CD14-positive monocyte (primary cell): Measurements from ENCODE around the gene CDC73. TPM values are rescaled to one million over a fixed set of nuclear protein-coding genes. Genes with fewer than 3 reads are reported as not detected.

ENCODE experiments used
- DNase-seq, 3 donors: peaks; one replicate each; pipeline ENCODE4 v3.0.0-alpha.2; 2011 to 2022
- H2AFZ ChIP-seq: 2 replicates; pipeline ENCODE4 v1.6.0; 2012; ENCODE audit warnings: mild to moderate bottlenecking, low read depth, low read length, inconsistent platforms; ENCODE audit not compliant: insufficient read depth, poor library complexity, severe bottlenecking
- H3K27ac ChIP-seq, 2 donors: 1 replicate in 1 of 2; 2 replicates in 1 of 2; pipeline ENCODE4 v1.5.1; 2012 to 2013; ENCODE audit warnings: low read length in 2 of 2, control low read depth in 1 of 2, inconsistent platforms in 1 of 2, low read depth in 1 of 2, mild to moderate bottlenecking in 1 of 2
- H3K27me3 ChIP-seq, 2 donors: one replicate each; pipeline versions ENCODE4 v1.6.0 to v1.6.1; 2011 to 2013; ENCODE audit warnings: low read length in 2 of 2; ENCODE audit not compliant: control insufficient read depth in 2 of 2, insufficient read depth in 2 of 2
- H3K36me3 ChIP-seq, 2 donors: replicated peaks in 1 of 2; 1 replicate in 1 of 2; 2 replicates in 1 of 2; pipeline versions ENCODE4 v1.5.1 to v1.6.1; 2012 to 2013; ENCODE audit warnings: low read length in 2 of 2, control low read depth in 1 of 2, inconsistent platforms in 1 of 2, mild to moderate bottlenecking in 1 of 2; ENCODE audit not compliant: insufficient read depth in 2 of 2, control insufficient read depth in 1 of 2
- H3K4me1 ChIP-seq, 2 donors: 1 replicate in 1 of 2; 2 replicates in 1 of 2; pipeline versions ENCODE4 v1.5.1 to v1.6.1; 2012 to 2013; ENCODE audit warnings: low read length in 2 of 2, control low read depth in 1 of 2, inconsistent platforms in 1 of 2, mild to moderate bottlenecking in 1 of 2, moderate library complexity in 1 of 2; ENCODE audit not compliant: insufficient read depth in 2 of 2, control insufficient read depth in 1 of 2
- H3K4me2 ChIP-seq: replicated peaks from 2 replicates; pipeline ENCODE3; 2012; ENCODE audit warnings: low read length, moderate library complexity, mild to moderate bottlenecking; ENCODE audit not compliant: poor library complexity, severe bottlenecking; ENCODE audit errors: extremely low read depth
- H3K4me3 ChIP-seq, 3 experiments: fragments of 200-600 bp in 1 of 3; sonication (generic) in 1 of 3; replicated peaks in 1 of 3; 1 replicate in 2 of 3; 2 replicates in 1 of 3; pipeline ENCODE4 v1.5.1; 2011 to 2013; ENCODE audit warnings: low read length in 3 of 3, mild to moderate bottlenecking in 3 of 3, control low read depth in 2 of 3, low read depth in 2 of 3, inconsistent platforms in 1 of 3, moderate library complexity in 1 of 3
- H3K79me2 ChIP-seq: 2 replicates; pipeline ENCODE4 v1.6.0; 2012; ENCODE audit warnings: mild to moderate bottlenecking, control low read depth, inconsistent platforms, low read length, moderate library complexity; ENCODE audit not compliant: insufficient read depth
- H3K9ac ChIP-seq: 2 replicates; pipeline ENCODE4 v1.6.0; 2017; ENCODE audit warnings: low read length, mild to moderate bottlenecking; ENCODE audit not compliant: insufficient read depth, poor library complexity, severe bottlenecking
- H3K9me3 ChIP-seq, 2 donors: replicated peaks in 1 of 2; 1 replicate in 1 of 2; 2 replicates in 1 of 2; pipeline versions ENCODE4 v1.5.1 to v1.6.1; 2012 to 2013; ENCODE audit warnings: low read length in 2 of 2, control low read depth in 1 of 2; ENCODE audit not compliant: control insufficient read depth in 1 of 2, insufficient read depth in 1 of 2
- H4K20me1 ChIP-seq: 2 replicates; pipeline ENCODE4 v1.6.0; 2012; ENCODE audit warnings: mild to moderate bottlenecking, low read length, control low read depth, moderate library complexity; ENCODE audit not compliant: insufficient read depth
- H3K27ac Mint-ChIP-seq, 7 donors: one replicate each; pipeline ENCODE4 v1.8.0; 2020; ENCODE audit warnings: mild to moderate bottlenecking in 7 of 7, mixed read lengths in 7 of 7, moderate library complexity in 6 of 7, inconsistent platforms in 2 of 7
- H3K27me3 Mint-ChIP-seq, 3 donors: one replicate each; pipeline ENCODE4 v1.8.0; 2021 to 2022; ENCODE audit warnings: low read depth in 3 of 3, mild to moderate bottlenecking in 3 of 3, mixed read lengths in 3 of 3, moderate library complexity in 3 of 3, inconsistent platforms in 1 of 3
- H3K36me3 Mint-ChIP-seq, 2 donors: one replicate each; pipeline ENCODE4 v1.8.0; 2020; ENCODE audit warnings: mixed read lengths in 2 of 2, inconsistent platforms in 1 of 2, mild to moderate bottlenecking in 1 of 2
- H3K4me1 Mint-ChIP-seq: one replicate; pipeline ENCODE4 v1.8.0; 2020; ENCODE audit warnings: mild to moderate bottlenecking, mixed read lengths
- H3K4me3 Mint-ChIP-seq, 2 donors: one replicate each; pipeline ENCODE4 v1.8.0; 2020; ENCODE audit warnings: mild to moderate bottlenecking in 2 of 2, mixed read lengths in 2 of 2, moderate library complexity in 1 of 2
- H3K9me3 Mint-ChIP-seq, 7 donors: one replicate each; pipeline ENCODE4 v1.8.0; 2020 to 2022; ENCODE audit warnings: mixed read lengths in 7 of 7, mild to moderate bottlenecking in 6 of 7, moderate library complexity in 6 of 7, inconsistent platforms in 2 of 7
- WGBS: methylation state at CpG from one replicate; pipeline ENCODE4 v1.1.5; 2013; ENCODE audit warnings: missing lambda C conversion rate; ENCODE audit not compliant: insufficient coverage; 5-methylcytosine and 5-hydroxymethylcytosine counted together
- intact Hi-C, 2 donors: fragments of 100-400 bp; cut with micrococcal nuclease; formaldehyde crosslinking; loops; one replicate each; pipeline versions ENCODE4 v1.15.0 to v1.15.1; 2023
- polyA plus RNA-seq, 3 donors: library from polyadenylated mRNA; depleted of rRNA in 1 of 3; unstranded in 2 of 3; stranded (reverse) in 1 of 3; fragments of 300-500 nt in 2 of 3; fragments of >200 nt in 1 of 3; fragmentation: Illumina TruSeq in 2 of 3; gene quantifications; 1 replicate in 2 of 3; 2 replicates in 1 of 3; pipeline ENCODE4 v1.2.3, GENCODE V29; 2012 to 2021
- TF ChIP-seq, protein P1 (sequence below): fragments of 200-600 bp; IDR thresholded peaks from one replicate; pipeline ENCODE4 v1.8.0; 2022; ENCODE audit warnings: antibody characterized with exemption, mild to moderate bottlenecking

CDC73 gene
- polyA plus RNA-seq, 3 donors = 14.2 to 60.3 (median 57.2) TPM

DNA sequence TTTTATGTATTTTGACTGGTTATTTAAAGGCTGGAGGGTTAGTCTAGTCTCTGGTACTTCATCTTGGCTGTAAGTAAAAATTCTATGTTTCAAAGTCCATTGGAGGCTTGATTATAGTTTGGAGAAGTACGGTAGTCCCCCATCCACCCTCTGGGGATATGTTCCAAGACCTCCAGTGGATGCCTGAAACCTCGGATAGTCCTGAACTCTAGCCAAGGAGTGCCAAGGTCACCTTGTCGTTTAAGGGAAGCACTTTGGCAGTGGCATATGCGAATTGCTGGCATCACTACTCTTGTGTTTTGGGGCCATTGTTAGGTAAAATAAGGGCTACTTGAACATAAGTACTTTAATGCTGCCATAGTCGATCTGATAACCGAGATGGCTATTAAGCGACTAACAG lies 18.4 kb downstream of the CDC73 start:
- Mint-ChIP-seq H3K27ac (no peak overlapping the region), H3K9me3 (no peaks in the 10 kb centered on the region), H3K4me3 (no peak overlapping the region), H3K4me1 (no peaks in the 10 kb centered on the region), H3K36me3 (peaks cover 69 to 78% of the 10 kb centered on the region in 2 donors), H3K27me3 (no peaks in the 10 kb centered on the region)
- Histone ChIP-seq H3K36me3 (peaks cover 67 to 95% of the 10 kb centered on the region in 2 donors), H4K20me1 (peaks cover 30% of the 10 kb centered on the region), H3K27me3 (no peaks in the 10 kb centered on the region), H3K4me2 (no peak overlapping the region), H3K27ac (no peak overlapping the region), H3K9ac (no peak overlapping the region), H3K9me3 (no peaks in the 10 kb centered on the region), H2AFZ (no peak overlapping the region), H3K79me2 (peaks cover 25% of the 10 kb centered on the region), H3K4me1 (no peaks in the 10 kb centered on the region), H3K4me3 (no peak overlapping the region)
- intact Hi-C loops = no loop called here
- no peak for DNase-seq
- TF ChIP-seq, protein P1, sequence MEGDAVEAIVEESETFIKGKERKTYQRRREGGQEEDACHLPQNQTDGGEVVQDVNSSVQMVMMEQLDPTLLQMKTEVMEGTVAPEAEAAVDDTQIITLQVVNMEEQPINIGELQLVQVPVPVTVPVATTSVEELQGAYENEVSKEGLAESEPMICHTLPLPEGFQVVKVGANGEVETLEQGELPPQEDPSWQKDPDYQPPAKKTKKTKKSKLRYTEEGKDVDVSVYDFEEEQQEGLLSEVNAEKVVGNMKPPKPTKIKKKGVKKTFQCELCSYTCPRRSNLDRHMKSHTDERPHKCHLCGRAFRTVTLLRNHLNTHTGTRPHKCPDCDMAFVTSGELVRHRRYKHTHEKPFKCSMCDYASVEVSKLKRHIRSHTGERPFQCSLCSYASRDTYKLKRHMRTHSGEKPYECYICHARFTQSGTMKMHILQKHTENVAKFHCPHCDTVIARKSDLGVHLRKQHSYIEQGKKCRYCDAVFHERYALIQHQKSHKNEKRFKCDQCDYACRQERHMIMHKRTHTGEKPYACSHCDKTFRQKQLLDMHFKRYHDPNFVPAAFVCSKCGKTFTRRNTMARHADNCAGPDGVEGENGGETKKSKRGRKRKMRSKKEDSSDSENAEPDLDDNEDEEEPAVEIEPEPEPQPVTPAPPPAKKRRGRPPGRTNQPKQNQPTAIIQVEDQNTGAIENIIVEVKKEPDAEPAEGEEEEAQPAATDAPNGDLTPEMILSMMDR = no peak
- 92% methylated on average over 6 of the region's 7 CpGs for WGBS

GRCh38 chr1:193141804-193142203 lies 20.0 kb downstream of the CDC73 start:
- no peak for DNase-seq
- H3K9me3 Mint-ChIP-seq = no peaks in the 10 kb centered on the region
- Histone ChIP-seq H4K20me1 (peaks cover 21% of the 10 kb centered on the region), H2AFZ (no peak overlapping the region), H3K36me3 (peaks cover 58 to 92% of the 10 kb centered on the region in 2 donors), H3K4me3 (no peak overlapping the region), H3K4me2 (no peak overlapping the region), H3K4me1 (no peaks in the 10 kb centered on the region), H3K27me3 (no peaks in the 10 kb centered on the region), H3K9me3 (no peaks in the 10 kb centered on the region), H3K27ac (no peak overlapping the region), H3K79me2 (peaks cover 11% of the 10 kb centered on the region), H3K9ac (no peak overlapping the region)
- no peaks in the 10 kb centered on the region for H3K4me1 Mint-ChIP-seq
- no peak overlapping the region for H3K4me3 Mint-ChIP-seq
- TF ChIP-seq, protein P1 = no peak
- intact Hi-C loops = no loop called here
- no peaks in the 10 kb centered on the region for H3K27me3 Mint-ChIP-seq
- no CpG with 5 or more reads among the region's 3 CpGs for WGBS
- no peak overlapping the region for H3K27ac Mint-ChIP-seq
- peaks cover 69 to 73% of the 10 kb centered on the region in 2 donors for H3K36me3 Mint-ChIP-seq
